SIG-M5 treated with dmso at 0.1 percent for 504 hours (cell line): Measurements from ENCODE around the gene PDZRN4.
"Not testable (repeated sequence)": the region's sequence is repeated elsewhere in the genome, so short reads cannot be mapped to it uniquely, and the experiment has no call there.

Experiments used
- DNase-seq: peaks from one replicate; lab custom pipeline; 2025; ENCODE audit not compliant: unreplicated experiment; lab: John Stamatoyannopoulos, UW

The PDZRN4 gene

GRCh38 chr12:41277946-41278267 is 89.8 kb downstream of the PDZRN4 start:
- no peak for DNase-seq

GRCh38 chr12:41280341-41281095 is 92.4 kb downstream of the PDZRN4 start:
- not testable (repeated sequence) for DNase-seq

GRCh38 chr12:41285470-41285869 is 97.3 kb downstream of the PDZRN4 start:
- DNase-seq: not testable (repeated sequence)

GRCh38 chr12:41286426-41286825 is 98.3 kb downstream of the PDZRN4 start:
- DNase-seq: no peak

- DNase-seq: no peak
Measured at GRCh38 chr12:41287500-41288141, 99.5 kb downstream of the PDZRN4 start.

GRCh38 chr12:41288142-41288811 is 100.2 kb downstream of the PDZRN4 start:
- DNase-seq: no peak

- no peak for DNase-seq
Measured at GRCh38 chr12:41289501-41289900, 101.4 kb downstream of the PDZRN4 start.

GRCh38 chr12:41293011-41293410 is 104.9 kb downstream of the PDZRN4 start:
- DNase-seq: no peak

- DNase-seq: no peak
Measured at GRCh38 chr12:41293461-41293860, 105.3 kb downstream of the PDZRN4 start.

GRCh38 chr12:41302979-41303403 is 114.9 kb downstream of the PDZRN4 start:
- no peak for DNase-seq

GRCh38 chr12:41304526-41304925 is 116.4 kb downstream of the PDZRN4 start:
- no peak for DNase-seq

- no peak for DNase-seq
Measured at GRCh38 chr12:41310367-41310766, 122.2 kb downstream of the PDZRN4 start.

- no peak for DNase-seq
Measured at GRCh38 chr12:41311883-41312282, 123.8 kb downstream of the PDZRN4 start.

GRCh38 chr12:41312451-41312850 is 124.3 kb downstream of the PDZRN4 start:
- not testable (repeated sequence) for DNase-seq

GRCh38 chr12:41325336-41325735 is 137.2 kb downstream of the PDZRN4 start:
- no peak for DNase-seq

- DNase-seq: no peak
Measured at GRCh38 chr12:41327096-41327895, 139.2 kb downstream of the PDZRN4 start.

GRCh38 chr12:41333974-41334373 is 145.9 kb downstream of the PDZRN4 start:
- no peak for DNase-seq

- DNase-seq: no peak
Measured at GRCh38 chr12:41334390-41334789, 146.3 kb downstream of the PDZRN4 start.

GRCh38 chr12:41336041-41336549 is 148.0 kb downstream of the PDZRN4 start:
- DNase-seq: no peak

- peak; percentile 89 for DNase-seq
Measured at GRCh38 chr12:41339784-41340183, 151.7 kb downstream of the PDZRN4 start.
